ENCODE data around the gene DCDC1. TPM values are rescaled to one million over a fixed set of nuclear protein-coding genes. Genes with fewer than 3 reads are reported as not detected.

Gene DCDC1
- total and polyA plus RNA-seq, 2 experiments from 2014 or later, result 1.1 TPM; not detected in 1

DNA sequence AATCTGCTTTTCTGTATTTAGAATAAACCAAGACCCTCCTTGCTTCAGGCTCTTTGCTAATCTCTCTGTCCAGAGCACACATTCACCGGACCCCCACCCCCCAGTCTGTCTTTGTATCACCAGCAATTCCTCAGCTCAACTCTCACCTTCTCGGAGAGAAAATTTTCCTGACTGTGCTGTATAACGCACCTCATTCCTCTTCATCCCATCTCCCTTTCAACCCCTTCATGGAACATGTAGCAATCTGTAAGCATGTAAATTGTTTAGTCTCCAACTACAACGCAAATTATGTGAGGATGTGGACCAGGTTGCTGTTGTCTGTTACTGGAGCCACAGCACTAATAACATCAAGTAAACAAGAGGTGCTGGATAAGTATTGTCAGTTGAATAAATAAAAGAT is 349.8 kb downstream of the DCDC1 start:
- TF ChIP-seq CTCF (IDR thresholded peaks at IDR 0.05; ENCODE audit: low read depth, low read length), result no peak
- Histone ChIP-seq H3K27ac (no peak overlapping the region), H3K27me3 (no peaks in the 10 kb centered on the region), H3K4me1 (ENCODE audit: low read depth) (no peaks in the 10 kb centered on the region), H3K9me3 (ENCODE audit: low read depth) (no peaks in the 10 kb centered on the region), H3K36me3 (no peaks in the 10 kb centered on the region), H3K4me3 (no peak overlapping the region)
- DNase-seq (ENCODE audit: low read depth in 1 of 2, low spot score in 1 of 2), result no peak

DNA sequence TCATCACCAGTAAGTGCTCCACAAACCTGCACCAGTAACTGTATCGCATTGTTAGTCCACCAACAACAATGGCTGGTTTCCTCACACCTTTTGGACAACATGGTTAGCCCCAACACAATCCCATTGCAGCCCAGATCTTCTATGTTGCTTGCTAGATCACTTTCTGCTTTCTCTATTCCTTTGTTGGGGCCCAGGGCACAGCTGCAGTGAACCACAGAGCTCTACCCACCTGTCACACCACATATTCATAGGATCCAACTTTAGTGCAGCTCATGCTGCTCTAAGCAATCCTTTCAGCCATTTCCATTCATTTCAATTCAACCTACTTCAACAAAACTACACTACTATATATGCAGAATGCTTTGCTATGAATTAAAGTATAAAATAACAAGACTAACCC is 364.3 kb downstream of the DCDC1 start:
- Histone ChIP-seq H3K9me3 (ENCODE audit: low read depth) (no peaks in the 10 kb centered on the region), H3K4me3 (no peak overlapping the region), H3K27ac (no peak overlapping the region), H3K27me3 (no peaks in the 10 kb centered on the region), H3K36me3 (no peaks in the 10 kb centered on the region), H3K4me1 (ENCODE audit: low read depth) (no peaks in the 10 kb centered on the region)
- no peak for TF ChIP-seq CTCF (IDR thresholded peaks at IDR 0.05; ENCODE audit: low read depth, low read length)
- no peak for DNase-seq (ENCODE audit: low read depth in 1 of 2, low spot score in 1 of 2)

DNA sequence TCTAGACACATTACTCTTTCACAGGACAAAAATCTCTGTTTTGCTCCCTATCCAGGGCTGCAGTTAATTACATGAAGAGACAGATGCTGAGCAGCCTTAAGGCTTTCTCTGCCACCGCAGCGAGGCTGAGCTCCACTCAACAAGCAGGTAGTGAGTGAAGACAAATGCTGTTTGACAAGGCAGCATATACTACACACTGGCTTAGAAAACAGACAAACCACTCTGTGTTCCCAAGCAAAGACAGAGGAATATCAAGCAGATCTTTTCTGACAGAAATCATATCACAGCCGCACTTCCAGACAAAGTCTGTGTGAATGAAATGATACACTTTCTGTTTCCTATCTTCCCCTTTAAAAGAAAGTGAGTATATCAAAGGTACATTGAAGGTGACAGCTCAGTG is 368.1 kb downstream of the DCDC1 start:
- Histone ChIP-seq H3K36me3 (no peaks in the 10 kb centered on the region), H3K27ac (no peak overlapping the region), H3K9me3 (ENCODE audit: low read depth) (no peaks in the 10 kb centered on the region), H3K4me3 (no peak overlapping the region), H3K4me1 (ENCODE audit: low read depth) (no peaks in the 10 kb centered on the region), H3K27me3 (no peaks in the 10 kb centered on the region)
- TF ChIP-seq CTCF (IDR thresholded peaks at IDR 0.05; ENCODE audit: low read depth, low read length), result no peak
- DNase-seq (ENCODE audit: low read depth in 1 of 2, low spot score in 1 of 2), result no peak

- Histone ChIP-seq H3K4me1 (ENCODE audit: low read depth) (no peaks in the 10 kb centered on the region), H3K9me3 (ENCODE audit: low read depth) (no peaks in the 10 kb centered on the region), H3K27me3 (no peaks in the 10 kb centered on the region), H3K27ac (no peak overlapping the region), H3K36me3 (no peaks in the 10 kb centered on the region), H3K4me3 (no peak overlapping the region)
- no peak for TF ChIP-seq CTCF (IDR thresholded peaks at IDR 0.05; ENCODE audit: low read depth, low read length)
- DNase-seq (ENCODE audit: low read depth in 1 of 2, low spot score in 1 of 2), result no peak
Observed at GRCh38 chr11:31000381-31000780, 369.2 kb downstream of the DCDC1 start.

GRCh38 chr11:30992513-30992849 is 377.1 kb downstream of the DCDC1 start:
- no peak for DNase-seq (ENCODE audit: low read depth in 1 of 2, low spot score in 1 of 2)
- no peak overlapping the region for H3K4me3 ChIP-seq
- TF ChIP-seq CTCF (IDR thresholded peaks at IDR 0.05; ENCODE audit: low read depth, low read length), result no peak
- H3K9me3 ChIP-seq (ENCODE audit: low read depth), result no peaks in the 10 kb centered on the region
- H3K36me3 ChIP-seq, result no peaks in the 10 kb centered on the region
- no peaks in the 10 kb centered on the region for H3K4me1 ChIP-seq (ENCODE audit: low read depth)
- H3K27me3 ChIP-seq, result no peaks in the 10 kb centered on the region
- no peak overlapping the region for H3K27ac ChIP-seq
